Measurements from ENCODE around the gene PARN.

- TF ChIP-seq CTCF (IDR thresholded peaks at IDR 0.05) (no peak), POLR2A (IDR thresholded peaks at IDR 0.05) (no peak)
These were observed 54.0 kb downstream of the PARN start for GRCh38 chr16:14576069-14576468.
